ENCODE results near the gene MACROD2.

Gene MACROD2

DNA sequence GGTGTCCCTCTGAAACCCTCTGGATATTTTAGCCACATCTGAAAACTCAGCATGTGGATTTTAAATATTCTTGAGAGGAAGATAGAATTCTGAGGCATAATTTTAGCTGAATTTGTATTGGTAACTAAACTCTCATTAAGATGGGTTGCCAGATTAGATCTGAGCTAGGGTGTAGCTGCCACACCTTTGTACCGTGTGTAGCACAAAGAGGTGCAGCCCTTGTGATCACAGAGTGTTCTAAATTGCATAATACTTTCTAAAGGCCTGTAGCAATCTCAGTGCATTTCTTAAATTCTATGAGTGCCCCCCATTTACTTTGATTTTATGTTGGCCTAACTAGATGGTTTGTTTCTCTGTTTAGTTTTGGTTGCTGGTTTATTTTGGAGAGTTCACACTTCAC is 289.1 kb downstream of the MACROD2 start:
- no peak for DNase-seq

- no peak for DNase-seq
These were observed 293.3 kb downstream of the MACROD2 start for GRCh38 chr20:14288341-14289330.

GRCh38 chr20:14291502-14291901 is 296.2 kb downstream of the MACROD2 start:
- DNase-seq: no peak

DNA sequence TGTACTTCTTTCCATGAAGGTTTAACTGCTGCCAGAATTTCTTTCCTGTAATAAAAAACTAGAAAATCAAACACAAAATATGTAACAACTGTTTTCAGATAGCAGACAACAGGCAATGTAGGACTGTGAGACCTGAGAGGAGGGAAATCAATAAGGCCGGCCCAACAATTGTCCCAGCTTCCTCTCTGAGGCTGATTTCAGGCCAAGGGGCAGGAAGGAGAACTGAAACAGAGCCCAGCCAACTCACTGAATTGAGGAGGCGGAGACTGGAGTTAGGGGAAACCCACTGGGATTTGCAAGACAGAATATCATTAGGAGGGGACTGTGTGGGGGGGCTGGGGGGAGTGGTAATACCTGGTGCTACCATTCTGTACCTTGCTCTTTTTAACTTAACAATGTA is 299.9 kb downstream of the MACROD2 start:
- no peak for DNase-seq

GRCh38 chr20:14295770-14296309 is 300.5 kb downstream of the MACROD2 start:
- no peak for DNase-seq

GRCh38 chr20:14299831-14300230 is 304.5 kb downstream of the MACROD2 start:
- DNase-seq: no peak

DNA sequence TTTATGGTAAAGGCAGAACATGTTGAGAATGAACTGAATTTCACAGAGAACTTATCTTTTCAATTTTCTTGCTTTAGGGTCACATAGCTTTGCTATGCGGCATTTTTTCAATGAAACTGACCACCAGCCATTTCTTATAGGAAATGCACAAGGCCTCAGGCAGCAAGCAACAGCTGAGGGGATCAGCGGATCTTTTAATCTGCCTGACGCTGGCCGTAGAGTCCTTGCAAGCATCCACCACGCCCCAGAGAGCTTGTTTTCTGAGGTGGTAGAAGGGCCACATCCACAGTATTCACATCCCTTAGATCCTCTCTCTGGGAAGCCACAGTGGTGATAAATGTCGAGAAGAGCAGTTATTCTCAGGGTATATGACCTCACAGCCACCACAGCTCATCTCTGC is 307.8 kb downstream of the MACROD2 start:
- DNase-seq: no peak

GRCh38 chr20:14303651-14304050 is 308.3 kb downstream of the MACROD2 start:
- DNase-seq: no peak

GRCh38 chr20:14304472-14304871 is 309.2 kb downstream of the MACROD2 start:
- no peak for DNase-seq

GRCh38 chr20:14307956-14308355 is 312.6 kb downstream of the MACROD2 start:
- no peak for DNase-seq

GRCh38 chr20:14310977-14311627 is 315.8 kb downstream of the MACROD2 start:
- no peak for DNase-seq

GRCh38 chr20:14312001-14312400 is 316.7 kb downstream of the MACROD2 start:
- DNase-seq: no peak

DNA sequence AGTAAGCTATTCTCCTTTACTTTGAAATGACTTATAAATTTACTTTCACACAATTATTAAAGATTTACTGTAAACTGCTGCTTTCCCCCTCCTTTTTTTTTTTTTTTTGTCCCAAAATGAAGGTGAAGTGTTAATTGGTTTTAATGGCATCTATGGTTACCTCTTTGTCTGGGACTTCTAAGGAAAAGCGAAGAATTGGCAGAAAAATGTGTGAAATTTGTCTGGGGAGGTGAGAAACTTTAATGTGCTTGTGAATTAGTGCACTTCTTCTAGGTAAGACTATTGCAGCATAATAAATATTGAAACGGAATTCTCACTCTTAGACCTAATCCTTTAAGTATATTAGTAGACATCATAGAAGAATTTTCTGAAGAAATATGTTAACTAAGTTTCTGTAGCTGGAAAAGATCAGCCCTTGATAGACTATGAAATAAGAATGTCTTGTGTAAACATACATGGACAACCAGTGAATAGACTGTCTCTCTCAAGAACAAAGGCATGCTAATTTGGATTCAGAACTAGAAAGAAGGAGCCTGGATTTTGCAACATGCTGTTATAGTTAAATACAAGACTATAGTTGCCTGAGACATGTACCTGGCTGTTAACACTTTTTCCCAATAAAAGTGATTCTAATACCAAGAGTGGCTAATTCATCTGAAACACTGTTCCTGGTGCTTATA is 318.2 kb downstream of the MACROD2 start:
- no peak for DNase-seq

GRCh38 chr20:14319704-14320103 is 324.4 kb downstream of the MACROD2 start:
- no peak for DNase-seq

DNA sequence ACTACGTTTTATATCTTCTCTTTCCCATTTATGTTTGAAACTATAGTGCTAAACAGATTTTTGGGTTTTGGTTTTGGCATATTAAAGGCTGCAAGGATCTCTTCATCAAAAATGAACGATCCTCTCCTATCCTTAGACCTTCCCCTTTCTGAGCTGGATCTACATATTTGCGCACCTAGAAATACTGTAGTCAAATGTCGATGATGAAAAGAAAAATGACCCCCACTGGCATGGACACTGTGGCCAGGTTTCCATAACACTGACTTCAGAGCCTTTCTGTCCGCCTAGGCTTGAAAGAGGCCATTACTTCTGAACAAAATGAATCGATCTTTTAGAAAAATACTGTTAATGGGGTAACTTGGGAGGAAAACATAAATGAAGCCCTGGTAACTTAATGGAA is 336.3 kb downstream of the MACROD2 start:
- no peak for DNase-seq

DNA sequence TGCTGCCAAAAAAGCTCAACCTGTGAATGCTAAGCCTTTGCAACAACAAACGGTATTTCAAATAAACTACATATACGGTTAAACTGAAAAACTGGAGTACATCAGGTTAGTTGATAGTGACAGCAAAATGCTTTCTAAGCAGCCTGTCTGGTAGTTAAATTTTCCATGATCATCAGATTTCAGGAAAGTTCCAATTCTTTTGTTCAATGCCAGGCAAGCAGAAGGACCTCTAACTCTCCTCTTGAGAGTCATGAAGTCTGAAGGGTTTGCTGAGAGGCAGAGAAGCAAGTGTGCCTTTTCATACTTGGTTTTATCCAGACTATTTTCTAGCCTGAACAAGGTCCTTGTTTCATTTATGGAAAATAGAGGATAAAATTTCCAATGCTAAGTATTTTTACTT is 337.6 kb downstream of the MACROD2 start:
- peak in 1 of 2 experiments; percentile 16 for DNase-seq

DNA sequence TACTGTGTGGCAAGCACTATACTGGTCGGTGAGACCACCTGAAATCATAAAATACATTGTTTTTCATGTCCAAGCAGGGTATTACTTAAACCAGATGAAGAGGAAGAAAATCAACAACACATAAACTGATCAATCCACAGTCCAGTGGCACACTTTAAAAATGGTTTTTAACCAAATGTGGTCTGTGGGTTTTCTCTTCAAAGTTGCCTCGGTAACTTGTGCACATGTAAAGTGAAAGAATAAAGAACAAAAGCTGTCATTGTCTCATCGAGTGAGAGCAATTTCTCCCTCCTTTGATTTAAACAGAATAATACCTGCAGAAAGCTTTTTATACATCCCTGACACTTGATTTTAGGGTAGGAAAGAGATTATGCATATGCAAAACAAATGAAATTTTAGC is 338.4 kb downstream of the MACROD2 start:
- DNase-seq: no peak

GRCh38 chr20:14334306-14334930 is 339.1 kb downstream of the MACROD2 start:
- peak; percentile 84 to 89 for DNase-seq

GRCh38 chr20:14335052-14335451 is 339.7 kb downstream of the MACROD2 start:
- DNase-seq: no peak

- peak in 1 of 2 experiments; percentile 29 for DNase-seq
These were observed 341.4 kb downstream of the MACROD2 start for GRCh38 chr20:14336686-14337085.

GRCh38 chr20:14337400-14338171 is 342.3 kb downstream of the MACROD2 start, which contains the start of gene FLRT3:
Gene FLRT3 (minus strand): TSS chr20:14337612. CDS start chr20:14327506, 10,106 bp downstream.
- peak; percentile 98 to 99 for DNase-seq

- DNase-seq: no peak
These were observed 346.5 kb downstream of the MACROD2 start for GRCh38 chr20:14341801-14342200.
